ENCODE results near the gene JAZF1. TPM values are rescaled to one million over a fixed set of nuclear protein-coding genes. Genes with fewer than 3 reads are reported as not detected.

The JAZF1 gene
- polyA plus RNA-seq, 1 experiment = 18.0 TPM

- CTCF ChIA-PET = interaction anchor here (3.9 to 4.1 kb wide), 2 partner anchors 12 to 877 kb away, joined by 17 to 51 read pairs; no protein-coding TSS in a partner anchor
- no peak overlapping the region for H3K4me3 ChIP-seq (ENCODE audit: low read depth, low read length)
- TF ChIP-seq CTCF (IDR thresholded peaks at IDR 0.05; ENCODE audit: low read depth, low read length) = no peak
- POLR2A ChIA-PET = no interaction called here
- H3K27ac ChIP-seq (ENCODE audit: low read depth, low read length) = no peak overlapping the region
- H3K27me3 ChIP-seq (ENCODE audit: control insufficient read depth, insufficient read depth, low read length) = no peaks in the 10 kb centered on the region
- no peak for DNase-seq (ENCODE audit: low read depth, low spot score)
- no peaks in the 10 kb centered on the region for H3K9me3 ChIP-seq (ENCODE audit: control insufficient read depth, insufficient read depth, low read length)
Measured at GRCh38 chr7:28072876-28073514, 107.6 kb downstream of the JAZF1 start.

GRCh38 chr7:28071570-28071969 is 109.0 kb downstream of the JAZF1 start:
- Histone ChIP-seq H3K4me3 (ENCODE audit: low read depth, low read length) (no peak overlapping the region), H3K9me3 (ENCODE audit: control insufficient read depth, insufficient read depth, low read length) (no peaks in the 10 kb centered on the region), H3K27ac (ENCODE audit: low read depth, low read length) (no peak overlapping the region), H3K27me3 (ENCODE audit: control insufficient read depth, insufficient read depth, low read length) (no peaks in the 10 kb centered on the region)
- TF ChIP-seq CTCF (IDR thresholded peaks at IDR 0.05; ENCODE audit: low read depth, low read length) = no peak
- DNase-seq (ENCODE audit: low read depth, low spot score) = no peak
- ChIA-PET POLR2A (no interaction called here), CTCF (interaction anchor here (1.0 to 4.1 kb wide), 6 partner anchors 7 to 876 kb away, joined by 3 to 51 read pairs (median 12); no protein-coding TSS in a partner anchor)

- H3K9me3 ChIP-seq (ENCODE audit: control insufficient read depth, insufficient read depth, low read length) = no peaks in the 10 kb centered on the region
- no peak for DNase-seq (ENCODE audit: low read depth, low spot score)
- H3K4me3 ChIP-seq (ENCODE audit: low read depth, low read length) = no peak overlapping the region
- CTCF ChIA-PET = interaction anchor here (0.6 to 4.1 kb wide), 11 partner anchors 8 to 875 kb away, joined by 3 to 51 read pairs (median 6); no protein-coding TSS in a partner anchor
- no peak for TF ChIP-seq CTCF (IDR thresholded peaks at IDR 0.05; ENCODE audit: low read depth, low read length)
- POLR2A ChIA-PET = interaction anchor here (1.4 kb wide), 1 partner anchor 36 kb away, joined by 3 read pairs; no protein-coding TSS in a partner anchor
- H3K27ac ChIP-seq (ENCODE audit: low read depth, low read length) = peak overlapping the region; percentile 47
- H3K27me3 ChIP-seq (ENCODE audit: control insufficient read depth, insufficient read depth, low read length) = no peaks in the 10 kb centered on the region
Measured at GRCh38 chr7:28070297-28071055, 110.1 kb downstream of the JAZF1 start.

- no peak overlapping the region for H3K27ac ChIP-seq (ENCODE audit: low read depth, low read length)
- ChIA-PET POLR2A (interaction anchor here (1.4 kb wide), 1 partner anchor 37 kb away, joined by 3 read pairs; no protein-coding TSS in a partner anchor), CTCF (interaction anchor here (0.6 to 4.1 kb wide), 7 partner anchors 8 to 874 kb away, joined by 3 to 51 read pairs (median 6); no protein-coding TSS in a partner anchor)
- TF ChIP-seq CTCF (IDR thresholded peaks at IDR 0.05; ENCODE audit: low read depth, low read length) = no peak
- H3K27me3 ChIP-seq (ENCODE audit: control insufficient read depth, insufficient read depth, low read length) = no peaks in the 10 kb centered on the region
- DNase-seq (ENCODE audit: low read depth, low spot score) = no peak
- no peak overlapping the region for H3K4me3 ChIP-seq (ENCODE audit: low read depth, low read length)
- no peaks in the 10 kb centered on the region for H3K9me3 ChIP-seq (ENCODE audit: control insufficient read depth, insufficient read depth, low read length)
Measured at GRCh38 chr7:28069807-28070206, 110.8 kb downstream of the JAZF1 start.

Measured in AG04450 (cell line).